ENCODE measurements around the gene SMCO2. TPM values are rescaled to one million over a fixed set of nuclear protein-coding genes. Genes with fewer than 3 reads are reported as not detected.

The SMCO2 gene
- total RNA-seq, 2 donors from 2014 or later = 0.31 to 1.0 TPM

DNA sequence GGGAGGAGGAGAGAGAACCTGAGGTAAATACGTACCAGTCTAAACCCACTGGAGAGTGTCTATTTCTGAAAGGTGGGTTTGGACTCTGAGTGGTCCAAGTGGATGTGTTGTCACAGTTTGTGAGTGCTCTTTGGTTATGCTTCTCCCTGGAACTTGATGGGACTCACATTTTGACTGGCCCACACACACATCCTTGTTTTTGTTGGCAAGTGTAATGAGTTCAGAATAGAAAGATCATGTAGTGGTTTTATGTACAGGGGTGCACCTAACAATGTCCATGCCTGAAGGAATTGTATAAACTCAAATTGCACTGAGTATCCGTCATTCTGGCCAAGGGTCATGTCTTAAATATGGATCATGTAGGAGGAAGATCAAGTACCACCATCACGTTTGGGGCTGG, 82.3 kb downstream of the SMCO2 start:
- Histone ChIP-seq H3K4me3 (ENCODE audit: low read length) (no peak overlapping the region), H3K4me1 (ENCODE audit: control insufficient read depth, insufficient read depth, low read length) (no peaks in the 10 kb centered on the region), H3K27me3 (ENCODE audit: control insufficient read depth, insufficient read depth, low read length, poor library complexity, severe bottlenecking) (no peaks in the 10 kb centered on the region), H3K36me3 (ENCODE audit: control insufficient read depth, insufficient read depth, low read length) (peaks cover 9% of the 10 kb centered on the region), H3K9ac (ENCODE audit: extremely low read depth, low read length, poor library complexity, severe bottlenecking) (no peak overlapping the region), H3K9me3 (ENCODE audit: control insufficient read depth, low read length) (no peaks in the 10 kb centered on the region), H3K27ac (ENCODE audit: low read depth, low read length) (no peak overlapping the region)
- 97% methylated on average over 3 of the region's 3 CpGs; no CpG with 5 or more reads in 1 of the 2 experiments for WGBS, 2 experiments (ENCODE audit: insufficient coverage in 1 of 2, insufficient read length in 1 of 2)
- no peak for DNase-seq
- peaks cover 17% of the 10 kb centered on the region for H3K36me3 Mint-ChIP-seq (ENCODE audit: low read depth)
- no peak overlapping the region for H3K27ac Mint-ChIP-seq
- no peaks in the 10 kb centered on the region for H3K27me3 Mint-ChIP-seq (ENCODE audit: insufficient read depth)
- no peaks in the 10 kb centered on the region for H3K9me3 Mint-ChIP-seq
- TF ChIP-seq, protein P1, sequence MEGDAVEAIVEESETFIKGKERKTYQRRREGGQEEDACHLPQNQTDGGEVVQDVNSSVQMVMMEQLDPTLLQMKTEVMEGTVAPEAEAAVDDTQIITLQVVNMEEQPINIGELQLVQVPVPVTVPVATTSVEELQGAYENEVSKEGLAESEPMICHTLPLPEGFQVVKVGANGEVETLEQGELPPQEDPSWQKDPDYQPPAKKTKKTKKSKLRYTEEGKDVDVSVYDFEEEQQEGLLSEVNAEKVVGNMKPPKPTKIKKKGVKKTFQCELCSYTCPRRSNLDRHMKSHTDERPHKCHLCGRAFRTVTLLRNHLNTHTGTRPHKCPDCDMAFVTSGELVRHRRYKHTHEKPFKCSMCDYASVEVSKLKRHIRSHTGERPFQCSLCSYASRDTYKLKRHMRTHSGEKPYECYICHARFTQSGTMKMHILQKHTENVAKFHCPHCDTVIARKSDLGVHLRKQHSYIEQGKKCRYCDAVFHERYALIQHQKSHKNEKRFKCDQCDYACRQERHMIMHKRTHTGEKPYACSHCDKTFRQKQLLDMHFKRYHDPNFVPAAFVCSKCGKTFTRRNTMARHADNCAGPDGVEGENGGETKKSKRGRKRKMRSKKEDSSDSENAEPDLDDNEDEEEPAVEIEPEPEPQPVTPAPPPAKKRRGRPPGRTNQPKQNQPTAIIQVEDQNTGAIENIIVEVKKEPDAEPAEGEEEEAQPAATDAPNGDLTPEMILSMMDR (conservative IDR thresholded peaks at IDR 0.05) = no peak
- no peak overlapping the region for H3K4me3 Mint-ChIP-seq
- peaks cover 33% of the 10 kb centered on the region for H3K4me1 Mint-ChIP-seq

DNA sequence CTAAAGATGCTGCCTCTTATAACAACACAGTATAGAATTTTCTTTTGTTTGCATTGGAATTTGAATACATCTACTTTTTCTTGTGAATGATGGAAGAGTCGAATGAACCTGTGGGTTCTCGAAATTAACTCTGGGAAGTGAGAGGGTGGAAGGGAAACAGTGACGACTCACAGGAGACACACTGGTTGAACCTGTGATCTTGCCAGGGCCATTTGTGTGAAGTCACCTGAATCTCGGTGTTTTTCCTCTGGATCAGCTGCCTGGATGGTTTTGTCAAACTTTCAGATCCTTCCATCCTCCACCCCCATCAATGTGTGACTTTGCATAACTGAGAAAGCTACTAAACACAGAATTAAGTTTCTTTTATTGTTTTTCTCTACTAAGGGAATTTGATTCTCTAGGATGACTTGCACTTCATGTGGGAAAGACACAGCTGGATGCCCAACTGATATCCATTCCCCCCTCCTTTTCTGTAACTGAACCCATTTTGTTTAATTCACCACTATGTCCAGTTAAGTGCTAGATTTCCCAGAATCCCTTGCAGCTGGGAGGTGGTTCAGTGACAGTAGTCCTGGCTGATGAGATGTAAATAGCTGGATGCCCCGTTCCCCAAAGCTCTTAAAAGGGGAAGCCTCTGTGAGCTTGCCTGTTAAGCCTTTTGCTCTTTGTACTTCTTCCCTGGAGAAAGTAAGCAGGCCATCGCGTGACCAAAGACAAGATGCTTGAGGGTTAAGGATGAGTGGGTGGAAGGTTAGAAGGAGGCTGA, 83.8 kb downstream of the SMCO2 start:
- no peak overlapping the region for H3K4me3 Mint-ChIP-seq
- no peak overlapping the region for H3K27ac Mint-ChIP-seq
- 84 to 87% methylated on average over 7 of the region's 7 CpGs for WGBS, 2 experiments (ENCODE audit: insufficient coverage in 1 of 2, insufficient read length in 1 of 2)
- Histone ChIP-seq H3K36me3 (ENCODE audit: control insufficient read depth, insufficient read depth, low read length) (peaks cover 15% of the 10 kb centered on the region), H3K4me1 (ENCODE audit: control insufficient read depth, insufficient read depth, low read length) (no peaks in the 10 kb centered on the region), H3K9ac (ENCODE audit: extremely low read depth, low read length, poor library complexity, severe bottlenecking) (no peak overlapping the region), H3K4me3 (ENCODE audit: low read length) (no peak overlapping the region), H3K27me3 (ENCODE audit: control insufficient read depth, insufficient read depth, low read length, poor library complexity, severe bottlenecking) (no peaks in the 10 kb centered on the region), H3K27ac (ENCODE audit: low read depth, low read length) (no peak overlapping the region), H3K9me3 (ENCODE audit: control insufficient read depth, low read length) (no peaks in the 10 kb centered on the region)
- H3K9me3 Mint-ChIP-seq = no peaks in the 10 kb centered on the region
- H3K36me3 Mint-ChIP-seq (ENCODE audit: low read depth) = peaks cover 24% of the 10 kb centered on the region
- TF ChIP-seq, protein P1 (conservative IDR thresholded peaks at IDR 0.05) = no peak
- peaks cover 40% of the 10 kb centered on the region for H3K4me1 Mint-ChIP-seq
- no peak for DNase-seq
- no peaks in the 10 kb centered on the region for H3K27me3 Mint-ChIP-seq (ENCODE audit: insufficient read depth)

DNA sequence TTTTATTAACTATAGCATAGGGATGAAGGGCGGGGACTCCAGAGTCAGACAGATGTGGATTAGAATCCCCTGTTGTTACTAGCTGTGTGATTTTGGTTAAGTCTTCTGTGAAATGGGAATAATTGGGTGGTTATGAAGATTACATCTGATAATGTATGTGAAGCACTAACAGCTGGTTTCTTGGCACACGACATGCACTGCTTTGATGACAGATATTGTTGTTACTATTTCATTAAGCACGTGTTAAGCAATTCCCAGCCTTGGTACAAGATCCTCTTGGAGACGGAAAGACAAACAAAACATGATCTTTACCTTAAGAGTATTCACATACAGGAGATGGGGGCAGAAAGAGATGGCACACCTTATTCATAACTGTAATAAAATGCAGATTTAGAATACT, 85.4 kb downstream of the SMCO2 start:
- Mint-ChIP-seq H3K27ac (no peak overlapping the region), H3K9me3 (no peaks in the 10 kb centered on the region), H3K4me1 (peaks cover 34% of the 10 kb centered on the region), H3K4me3 (no peak overlapping the region), H3K36me3 (ENCODE audit: low read depth) (peaks cover 37% of the 10 kb centered on the region), H3K27me3 (ENCODE audit: insufficient read depth) (no peaks in the 10 kb centered on the region)
- Histone ChIP-seq H3K36me3 (ENCODE audit: control insufficient read depth, insufficient read depth, low read length) (peaks cover 26% of the 10 kb centered on the region), H3K27ac (ENCODE audit: low read depth, low read length) (no peak overlapping the region), H3K27me3 (ENCODE audit: control insufficient read depth, insufficient read depth, low read length, poor library complexity, severe bottlenecking) (no peaks in the 10 kb centered on the region), H3K4me1 (ENCODE audit: control insufficient read depth, insufficient read depth, low read length) (no peaks in the 10 kb centered on the region), H3K9ac (ENCODE audit: extremely low read depth, low read length, poor library complexity, severe bottlenecking) (no peak overlapping the region), H3K4me3 (ENCODE audit: low read length) (no peak overlapping the region), H3K9me3 (ENCODE audit: control insufficient read depth, low read length) (no peaks in the 10 kb centered on the region)
- TF ChIP-seq, protein P1 (conservative IDR thresholded peaks at IDR 0.05) = no peak
- no peak for DNase-seq
- 91 to 95% methylated on average over 4 of the region's 4 CpGs for WGBS, 2 experiments (ENCODE audit: insufficient coverage in 1 of 2, insufficient read length in 1 of 2)

Data from endodermal cell (in vitro differentiated cells).